ENCODE data around the gene ITIH3.

Gene ITIH3

GRCh38 chr3:52779837-52780585 is 14.6 kb upstream of the ITIH3 start:
- DNase-seq: no peak

GRCh38 chr3:52781741-52782140 is 12.9 kb upstream of the ITIH3 start:
- DNase-seq: no peak

DNA sequence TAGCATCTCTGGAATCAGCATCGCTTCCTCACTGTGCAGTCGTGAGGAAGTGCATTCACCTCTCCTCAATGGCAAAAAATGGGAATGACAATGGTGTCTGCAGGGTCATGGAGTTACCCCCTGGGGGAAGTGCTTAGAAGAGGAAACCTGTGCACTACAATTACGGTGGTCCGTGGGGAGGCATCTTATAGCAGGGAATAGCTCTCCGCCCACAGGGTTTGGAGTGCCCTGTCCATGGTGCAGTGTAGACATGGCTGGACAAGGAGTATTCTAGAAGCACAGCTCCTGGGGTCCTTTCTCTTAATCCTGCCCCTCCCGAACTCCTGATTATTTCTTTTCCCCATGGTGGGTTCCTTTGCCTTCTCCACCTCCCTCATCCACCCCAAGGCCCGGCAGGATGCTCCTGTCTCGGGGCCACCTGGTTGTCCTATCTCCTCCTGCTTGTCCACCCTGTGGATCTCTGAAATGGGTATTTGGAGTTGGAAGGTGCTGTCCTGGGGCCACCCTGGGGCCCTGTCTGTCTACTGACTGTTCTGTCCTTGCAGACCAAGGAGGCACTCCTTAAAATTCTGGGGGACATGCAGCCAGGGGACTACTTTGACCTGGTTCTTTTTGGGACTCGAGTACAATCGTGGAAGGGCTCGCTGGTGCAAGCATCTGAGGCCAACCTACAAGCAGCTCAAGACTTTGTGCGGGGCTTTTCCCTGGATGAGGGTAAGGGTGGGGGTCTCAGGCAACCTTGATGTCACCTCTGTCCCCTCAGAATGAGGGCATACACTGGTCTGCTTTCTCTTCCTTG is 12.0 kb upstream of the ITIH3 start:
- no peak for DNase-seq

GRCh38 chr3:52783211-52783555 is 11.4 kb upstream of the ITIH3 start:
- DNase-seq: no peak

DNA sequence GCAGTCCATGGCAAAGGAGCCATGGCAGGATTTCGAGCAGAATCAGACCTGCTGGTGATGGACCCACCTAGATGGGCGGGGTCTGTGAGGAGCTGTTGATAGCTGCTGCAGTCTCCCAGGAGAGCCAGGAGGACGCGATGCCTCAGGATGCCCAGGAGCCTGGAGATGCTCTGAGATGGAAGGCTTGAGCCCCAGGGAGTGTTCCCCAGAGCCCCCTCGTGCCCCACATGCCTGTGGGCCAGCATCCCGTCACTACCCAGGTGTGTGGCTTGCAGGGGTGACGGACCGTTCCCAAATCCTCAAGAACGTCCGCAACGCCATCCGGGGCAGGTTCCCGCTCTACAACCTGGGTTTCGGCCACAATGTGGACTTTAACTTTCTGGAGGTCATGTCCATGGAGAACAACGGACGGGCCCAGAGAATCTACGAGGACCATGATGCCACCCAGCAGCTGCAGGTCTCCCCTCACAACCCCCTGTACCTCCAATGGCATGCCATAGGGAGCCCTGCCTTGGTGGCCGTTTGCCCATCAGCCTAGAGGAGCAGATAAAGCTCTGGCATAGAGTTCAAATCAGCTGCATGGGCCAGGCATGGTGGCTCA is 10.5 kb upstream of the ITIH3 start:
- no peak for DNase-seq

- no peak for DNase-seq
Observed at GRCh38 chr3:52784931-52785590, 9.5 kb upstream of the ITIH3 start.

GRCh38 chr3:52786330-52787215 is 8.0 kb upstream of the ITIH3 start:
- no peak for DNase-seq

DNA sequence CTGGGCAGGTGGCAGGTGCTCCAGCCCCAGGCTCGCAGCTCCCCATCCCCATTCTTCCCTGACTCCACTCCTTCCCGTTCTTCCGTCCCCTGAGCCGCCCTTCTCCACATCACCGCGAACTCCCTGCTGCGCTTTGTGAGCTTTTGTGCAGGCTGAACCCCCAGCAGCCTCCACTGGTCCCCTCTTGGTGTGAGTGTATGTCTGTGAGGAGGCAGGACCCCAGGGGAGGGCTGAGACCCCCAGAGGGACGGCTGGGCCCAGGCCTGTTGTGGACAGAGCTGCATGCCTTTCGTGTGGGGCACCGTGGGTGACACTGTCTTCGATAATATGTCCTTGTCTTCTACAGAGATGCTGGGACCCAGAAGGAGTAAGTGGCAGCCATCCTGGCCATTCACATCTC is 7.3 kb upstream of the ITIH3 start:
- no peak for DNase-seq

DNA sequence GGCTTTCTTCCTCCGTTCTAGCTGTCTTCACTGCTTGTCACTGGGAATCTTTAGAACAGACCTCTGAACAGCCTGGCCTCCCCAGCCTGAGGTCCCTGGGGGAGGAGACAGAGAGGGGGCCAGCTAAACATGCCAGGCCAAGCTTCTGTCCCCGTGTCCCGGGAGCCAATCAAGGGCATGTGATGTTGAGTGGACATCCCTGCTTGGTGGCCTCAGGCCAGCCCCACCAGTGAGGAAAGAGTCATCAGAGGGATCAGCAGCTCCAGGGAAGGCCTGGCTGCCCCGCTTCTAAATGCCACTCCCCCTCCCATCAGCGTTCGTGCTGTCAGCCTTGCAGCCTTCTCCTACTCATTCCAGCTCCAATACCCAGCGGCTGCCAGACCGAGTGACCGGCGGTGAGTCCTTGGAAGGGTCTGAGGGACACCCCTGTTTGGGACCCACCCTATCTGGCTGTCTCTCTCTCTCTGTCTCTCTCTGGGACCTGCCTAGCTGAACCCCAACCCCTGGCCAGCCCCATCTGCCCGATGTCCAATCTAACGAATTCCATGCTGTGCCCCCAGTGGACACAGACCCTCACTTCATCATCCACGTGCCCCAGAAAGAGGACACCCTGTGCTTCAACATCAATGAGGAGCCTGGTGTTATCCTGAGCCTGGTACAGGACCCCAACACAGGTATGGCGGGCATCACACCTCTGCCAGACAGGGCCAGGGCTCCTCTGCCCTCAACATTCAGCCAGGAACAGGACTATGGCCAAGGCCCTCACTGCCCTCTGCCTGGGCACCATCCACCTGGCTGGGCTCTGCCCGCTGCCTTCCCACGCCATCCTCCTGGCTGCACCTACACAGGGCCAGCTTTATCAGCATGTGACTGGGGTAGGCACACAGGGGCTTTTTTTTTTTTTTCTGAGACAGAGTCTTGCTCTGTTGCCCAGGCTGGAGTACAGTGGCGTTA is 6.6 kb upstream of the ITIH3 start:
- DNase-seq: no peak

DNA sequence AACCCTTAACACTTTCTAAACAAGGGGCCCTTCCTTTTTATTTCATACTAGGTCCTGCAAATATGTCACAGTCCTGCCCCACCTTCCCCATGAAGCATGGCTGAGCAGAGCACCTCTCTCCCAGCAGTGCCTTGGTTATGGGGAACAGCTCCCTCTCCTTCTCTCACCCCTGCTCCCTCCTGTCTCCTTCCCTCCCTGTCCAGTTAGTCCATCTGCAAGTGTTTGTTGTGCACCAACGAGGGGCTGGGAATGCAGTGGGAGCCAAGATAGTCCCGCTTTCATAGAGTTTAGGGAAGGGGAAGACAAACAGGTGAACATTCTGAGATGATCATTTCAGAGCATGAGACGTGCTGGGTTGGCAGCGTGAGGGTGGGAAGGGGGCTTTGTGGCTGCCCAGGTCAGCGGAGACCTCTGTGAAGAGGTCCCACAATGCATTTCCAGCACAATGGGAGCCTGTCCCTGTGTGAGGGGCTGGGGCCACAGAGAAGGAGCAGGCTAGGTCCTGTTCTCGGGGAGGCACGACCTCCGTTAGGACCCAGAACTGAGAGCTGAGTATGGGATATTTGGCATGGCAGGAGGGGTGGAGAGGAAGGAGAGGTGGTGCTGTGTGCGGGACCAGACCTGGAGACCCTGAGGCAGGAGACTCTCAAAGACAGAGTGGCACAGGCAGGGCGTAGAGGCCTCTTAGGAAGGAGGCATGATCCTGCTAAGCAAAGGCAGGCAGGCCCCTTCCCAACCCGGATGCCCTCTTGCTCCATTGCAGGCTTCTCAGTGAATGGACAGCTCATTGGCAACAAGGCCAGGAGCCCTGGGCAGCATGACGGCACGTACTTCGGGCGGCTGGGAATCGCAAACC is 5.5 kb upstream of the ITIH3 start:
- no peak for DNase-seq

DNA sequence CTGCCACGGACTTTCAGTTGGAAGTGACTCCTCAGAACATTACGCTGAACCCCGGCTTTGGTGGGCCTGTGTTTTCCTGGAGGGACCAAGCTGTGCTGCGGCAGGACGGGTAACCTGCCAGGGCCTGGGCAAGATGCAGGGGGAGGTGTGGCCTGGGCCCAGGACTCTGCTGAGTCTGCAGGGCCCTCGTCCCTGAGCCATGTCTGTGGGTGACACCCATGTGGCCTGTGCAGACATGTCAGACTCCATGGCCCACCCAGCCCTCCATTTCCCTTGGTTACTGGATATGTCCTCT is 4.9 kb upstream of the ITIH3 start:
- no peak for DNase-seq

GRCh38 chr3:52790337-52790736 is 4.3 kb upstream of the ITIH3 start:
- no peak for DNase-seq

GRCh38 chr3:52790741-52791140 is 3.9 kb upstream of the ITIH3 start:
- no peak for DNase-seq

DNA sequence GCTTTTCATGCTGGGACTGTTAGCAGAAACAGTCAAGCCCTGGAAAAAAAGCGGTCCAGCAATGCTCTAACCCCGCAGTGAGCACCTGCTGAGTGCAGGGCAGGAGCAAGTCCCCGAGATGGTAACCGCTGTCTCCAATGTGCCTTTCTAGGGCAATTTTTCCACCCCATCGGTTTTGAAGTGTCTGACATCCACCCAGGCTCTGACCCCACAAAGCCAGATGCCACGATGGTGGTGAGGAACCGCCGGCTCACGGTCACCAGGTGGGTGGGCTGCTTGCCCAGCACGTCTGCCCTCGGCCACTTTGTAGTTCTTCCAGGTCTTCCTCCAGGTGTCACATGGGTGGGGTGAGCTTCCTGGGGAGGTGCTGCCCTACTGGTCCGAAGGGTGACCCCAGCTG is 3.2 kb upstream of the ITIH3 start:
- DNase-seq: no peak

DNA sequence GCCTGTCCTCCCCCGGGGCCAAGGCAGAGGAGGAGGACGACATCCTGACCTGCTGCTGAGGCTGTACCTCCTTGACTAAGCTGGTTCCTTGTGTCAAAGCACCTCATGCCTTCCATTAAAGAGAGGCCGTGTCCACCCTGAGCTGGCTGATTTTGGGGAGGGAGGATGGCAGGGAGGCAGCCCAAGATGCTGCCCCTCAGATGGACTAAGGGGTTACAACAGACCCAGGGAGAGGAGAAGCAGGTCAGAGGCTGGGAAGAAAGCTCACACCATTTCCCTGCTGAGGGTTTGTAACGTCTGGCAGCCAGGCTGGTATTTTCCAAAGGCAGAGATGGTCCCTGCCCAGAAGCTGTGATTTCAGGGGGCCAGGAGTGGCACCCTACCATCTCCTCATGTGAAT is 2.7 kb upstream of the ITIH3 start:
- DNase-seq: no peak

DNA sequence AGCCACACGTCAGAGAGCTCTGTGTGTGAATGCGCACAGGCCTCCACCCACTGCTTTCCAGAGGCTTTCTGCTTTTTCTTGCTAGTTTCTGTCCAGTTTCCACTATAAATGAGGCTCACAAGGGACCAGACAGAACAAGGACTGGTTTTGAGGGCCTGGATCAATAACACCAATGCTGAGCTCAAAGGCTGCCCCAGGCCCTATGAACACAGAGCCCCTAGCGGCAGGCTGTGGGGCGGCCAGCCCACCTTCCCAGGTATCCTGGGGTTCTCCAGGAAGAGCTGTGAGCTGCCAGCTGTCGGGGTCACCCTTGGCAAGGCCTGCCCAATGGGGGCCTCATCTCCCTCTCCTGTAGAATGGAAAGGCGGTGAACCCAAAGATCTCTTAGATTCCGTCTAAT is 2.2 kb upstream of the ITIH3 start:
- DNase-seq: no peak

- DNase-seq: no peak
Observed at GRCh38 chr3:52792961-52793695, 1.5 kb upstream of the ITIH3 start.

- no peak for DNase-seq
Observed at GRCh38 chr3:52793702-52794611, 639 bp upstream of the ITIH3 start.
